GM12878 (cell line): ENCODE measurements around the gene MGLL. TPM values are rescaled to one million over a fixed set of nuclear protein-coding genes. Genes with fewer than 3 reads are reported as not detected.

ENCODE experiments used
- BMI1 ChIP-seq: fragments of 450-650 bp; IDR thresholded peaks from 2 replicates; pipeline ENCODE4 v1.6.1; 2016; ENCODE audit warnings: mild to moderate bottlenecking, moderate library complexity, borderline replicate concordance
- CEBPZ ChIP-seq: fragments of 150-350 bp; IDR thresholded peaks from 2 replicates; pipeline ENCODE4 v1.6.1; 2016; ENCODE audit warnings: low read depth, low read length
- CTCF ChIP-seq, 3 experiments: IDR thresholded peaks in 2 of 3; conservative IDR thresholded peaks in 1 of 3; 2 replicates each; pipeline ENCODE4 v1.5.1; 2011; ENCODE audit warnings: low read depth in 3 of 3, low read length in 3 of 3, mild to moderate bottlenecking in 3 of 3, control low read depth in 2 of 3, moderate library complexity in 2 of 3, inconsistent platforms in 1 of 3, mixed read lengths in 1 of 3; ENCODE audit not compliant: control insufficient read depth in 2 of 3, insufficient read depth in 1 of 3; ENCODE audit errors: extremely low read depth in 1 of 3
- E2F8 ChIP-seq: fragments of 450-650 bp; IDR thresholded peaks from 2 replicates; pipeline ENCODE4 v1.6.1; 2018; ENCODE audit warnings: mild to moderate bottlenecking, low read depth, moderate library complexity; ENCODE audit not compliant: partially characterized antibody
- EP300 ChIP-seq, 2 experiments: fragments of 150-350 bp in 1 of 2; IDR thresholded peaks; 2 replicates each; pipeline ENCODE4 v1.6.1; 2011 to 2012; ENCODE audit warnings: low read depth in 2 of 2, low read length in 2 of 2, borderline replicate concordance in 1 of 2, improper control_type of control experiment in 1 of 2, inconsistent platforms in 1 of 2; ENCODE audit not compliant: control insufficient read depth in 1 of 2
- HDGF ChIP-seq: fragments of 450-650 bp; IDR thresholded peaks from 2 replicates; pipeline ENCODE4 v1.6.1; 2016; ENCODE audit warnings: antibody characterized with exemption
- IKZF1 ChIP-seq: fragments of 450-650 bp; conservative IDR thresholded peaks from 2 replicates; pipeline ENCODE4 v1.6.1; 2017; ENCODE audit warnings: antibody characterized with exemption, mild to moderate bottlenecking
- JUNB ChIP-seq: IDR thresholded peaks from 2 replicates; pipeline ENCODE4 v1.6.1; 2016; ENCODE audit warnings: antibody characterized with exemption, mild to moderate bottlenecking
- MLLT1 ChIP-seq: fragments of 450-650 bp; IDR thresholded peaks from 2 replicates; pipeline ENCODE4 v1.6.1; 2016; ENCODE audit warnings: mild to moderate bottlenecking
- POLR2A ChIP-seq: IDR thresholded peaks from 2 replicates; pipeline ENCODE4 v1.6.1; 2011; ENCODE audit warnings: low read depth, mild to moderate bottlenecking, low read length
- PRDM15 ChIP-seq: fragments of 450-650 bp; formaldehyde crosslinking; IDR thresholded peaks from 2 replicates; pipeline ENCODE4 v1.4.0; 2020; ENCODE audit warnings: mild to moderate bottlenecking, moderate library complexity
- RELB ChIP-seq: fragments of 450-650 bp; IDR thresholded peaks from 2 replicates; pipeline ENCODE4 v1.6.1; 2017; ENCODE audit warnings: low read depth, mild to moderate bottlenecking, moderate library complexity
- WRNIP1 ChIP-seq: IDR thresholded peaks from 2 replicates; pipeline ENCODE4 v1.6.1; 2011; ENCODE audit warnings: low read depth, low read length, improper control_type of control experiment, borderline replicate concordance
- YBX1 ChIP-seq: fragments of 450-650 bp; IDR thresholded peaks from 2 replicates; pipeline ENCODE4 v1.6.1; 2016; ENCODE audit warnings: antibody characterized with exemption
- ZBED1 ChIP-seq: IDR thresholded peaks from 2 replicates; pipeline ENCODE4 v1.6.1; 2016; ENCODE audit warnings: borderline replicate concordance
- polyA plus RNA-seq, 11 experiments: library from polyadenylated mRNA; depleted of rRNA in 4 of 11; unstranded in 6 of 11; stranded (reverse) in 5 of 11; fragments of >200 nt; fragmentation: Nextera tagmentation in 4 of 11; fragmentation: Illumina TruSeq in 1 of 11; extraction: Ambion mirVana in 4 of 11; extraction: Trizol in 1 of 11; gene quantifications; 1 replicate in 1 of 11; 2 replicates in 10 of 11; pipeline versions ENCODE4 v1.2.1 to v1.2.3, GENCODE V29; 2011 to 2016; ENCODE audit warnings: inconsistent platforms in 2 of 11, missing spikeins in 2 of 11, low read depth in 1 of 11
- total RNA-seq, 4 experiments: library from RNA; depleted of rRNA in 3 of 4; stranded (reverse); fragments of >200 nt in 3 of 4; fragmentation: Illumina TruSeq in 1 of 4; extraction: Trizol in 1 of 4; gene quantifications; 2 replicates each; pipeline versions ENCODE4 v1.2.1 to v1.2.3, GENCODE V29; 2013 to 2021

Gene MGLL
- total and polyA plus RNA-seq, 10 of the 15 experiments (the other 5 are each of a cell fraction or from before 2014, with no cell fraction given): 44.9 to 177 (median 72.9) TPM

- no peak for TF ChIP-seq CTCF (IDR thresholded peaks at IDR 0.05 in 2 of 3, conservative IDR thresholded peaks at IDR 0.05 in 1 of 3; ENCODE audit: control insufficient read depth in 2 of 3, extremely low read depth in 1 of 3, insufficient read depth in 1 of 3, low read depth in 3 of 3, low read length in 3 of 3)
- no peak for TF ChIP-seq YBX1
- no peak for TF ChIP-seq BMI1
- no peak for TF ChIP-seq PRDM15
- no peak for TF ChIP-seq WRNIP1
- TF ChIP-seq IKZF1: 0 out of 2 replicates have a peak, but pooled peaks have one; percentile 2
- 0 out of 2 replicates have a peak, but pooled peaks have one; percentile 49 for TF ChIP-seq MLLT1
- no peak for TF ChIP-seq CEBPZ
- TF ChIP-seq HDGF: no peak
- no peak for TF ChIP-seq EP300 (IDR thresholded peaks at IDR 0.05; ENCODE audit: borderline replicate concordance in 1 of 2, control insufficient read depth in 1 of 2, low read depth in 2 of 2, low read length in 2 of 2)
- TF ChIP-seq JUNB: no peak
- no peak for TF ChIP-seq E2F8
- peak; percentile 56 for TF ChIP-seq POLR2A
- TF ChIP-seq ZBED1: no peak
- no peak for TF ChIP-seq RELB
These were observed 921 bp downstream of the MGLL start (continued) for GRCh38 chr3:127821394-127821793.
